ENCODE results near the gene DBX1.

DNA sequence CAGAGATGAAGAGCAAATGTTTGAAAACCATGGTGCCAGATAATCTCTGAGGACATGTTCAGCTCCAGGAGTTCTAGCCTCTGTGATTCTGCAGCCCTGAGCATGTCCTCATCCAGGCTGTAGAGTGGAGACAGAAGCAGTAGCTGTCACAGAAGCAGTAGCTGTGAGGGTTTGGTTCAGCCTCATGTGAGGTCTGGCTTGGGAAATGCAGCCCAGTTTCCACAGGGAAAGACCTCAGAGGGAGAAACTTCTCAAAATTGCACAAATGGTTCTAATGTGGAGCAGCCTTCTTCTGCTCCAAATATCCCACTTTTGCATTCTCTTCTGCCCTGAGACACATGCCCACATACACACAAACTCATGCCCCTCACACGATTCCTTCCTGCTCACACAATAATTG, 48.4 kb downstream of the DBX1 start:
- TF ChIP-seq EZH2 (IDR thresholded peaks at IDR 0.05; ENCODE audit: insufficient read depth, poor library complexity, severe bottlenecking) (no peak), EZH2phosphoT487 (IDR thresholded peaks at IDR 0.05; ENCODE audit: insufficient read depth, low read depth) (no peak)

Measured in GM23248 (cell line).